Ovary (tissue), 9 donors: ENCODE results near the gene KIAA0825. TPM values are rescaled to one million over a fixed set of nuclear protein-coding genes. Genes with fewer than 3 reads are reported as not detected.

ENCODE experiments used
- DNase-seq, 5 donors: peaks; one replicate each; pipeline ENCODE4 v3.0.0-alpha.2; 2019 to 2020
- H3K27ac ChIP-seq, 2 donors: fragments of 200-600 bp; one replicate each; pipeline versions ENCODE4 v1.5.1 to v1.8.0; 2019 to 2022
- H3K27me3 ChIP-seq: fragments of 200-600 bp; one replicate; pipeline ENCODE4 v1.8.0; 2022
- H3K36me3 ChIP-seq: fragments of 200-600 bp; sonication (generic); one replicate; pipeline ENCODE4 v1.5.1; 2019
- H3K4me1 ChIP-seq: one replicate; pipeline ENCODE4 v1.8.1; 2013; ENCODE audit warnings: mild to moderate bottlenecking, moderate library complexity; ENCODE audit not compliant: insufficient read depth
- H3K4me3 ChIP-seq: fragments of 200-600 bp; sonication (generic); one replicate; pipeline ENCODE4 v1.5.1; 2017
- H3K9me3 ChIP-seq, 2 donors: fragments of 200-600 bp in 1 of 2; sonication (generic) in 1 of 2; one replicate each; pipeline versions ENCODE4 v1.5.1 to v1.8.1; 2013 to 2019; ENCODE audit warnings: mild to moderate bottlenecking in 1 of 2, moderate library complexity in 1 of 2
- EP300 ChIP-seq: sonication (generic); formaldehyde crosslinking; IDR thresholded peaks from one replicate; pipeline ENCODE4 v1.6.1; 2017; ENCODE audit warnings: antibody characterized with exemption
- POLR2A ChIP-seq: fragments of 450-650 bp; IDR thresholded peaks from one replicate; pipeline ENCODE4 v1.6.1; 2017; ENCODE audit warnings: antibody characterized with exemption, mild to moderate bottlenecking, moderate library complexity
- WGBS, 3 donors: extraction: QIAGEN DNeasy Blood & Tissue Kit in 1 of 3; methylation state at CpG; one replicate each; pipeline versions ENCODE4 v1.1.5 to v1.1.7; 2013 to 2017; 5-methylcytosine and 5-hydroxymethylcytosine counted together
- intact Hi-C, 4 donors: fragments of 100-400 bp; cut with DNase I; formaldehyde crosslinking; loops; one replicate each; pipeline versions ENCODE4 v1.11.0 to v1.15.1; 2022 to 2023
- polyA plus RNA-seq, 2 donors: library from polyadenylated mRNA; stranded (reverse); fragments of 200-250 nt in 1 of 2; fragments of 350-450 nt in 1 of 2; fragmentation: Illumina TruSeq in 1 of 2; extraction: RNeasy Lipid Tissue Mini Kit (QIAGEN cat#74804) in 1 of 2; gene quantifications; one replicate each; pipeline ENCODE4 v1.2.3, GENCODE V29; 2013 to 2014
- total RNA-seq, 7 donors: library from RNA; depleted of rRNA in 2 of 7; stranded (reverse); fragments of >200 nt in 2 of 7; fragmentation: NEBNext Ultra II Directional in 3 of 7; extraction: Animal tissue kit (Norgen Biotek cat#: 25700) in 3 of 7; gene quantifications; one replicate each; pipeline versions ENCODE4 v1.1.0 to v1.2.4, GENCODE V29; 2016 to 2023
- TF ChIP-seq, protein P1 (sequence below), 3 donors: fragments of 450-650 bp in 2 of 3; fragments of 200-600 bp in 1 of 3; IDR thresholded peaks; one replicate each; pipeline versions ENCODE4 v1.5.1 to v1.8.0; 2016 to 2022; ENCODE audit warnings: antibody characterized with exemption in 3 of 3, mild to moderate bottlenecking in 1 of 3
- donor health status: DM: no; HTN: no; CAD: no; lungs with moderate emphysema.
- donor health status: DM: no; HTN: no; CAD: no.
- donor health status: Bipolar disorder and iron deficiency.
- donor health status: DM: yes; HTN: yes; CAD: no.
- donor health status: DM: no; HTN: no; CAD: no.
- donor health status: DM: yes; HTN: yes; CAD: no.

Gene KIAA0825
- total and polyA plus RNA-seq, 9 donors: 0.70 to 12.4 (median 3.9) TPM

DNA sequence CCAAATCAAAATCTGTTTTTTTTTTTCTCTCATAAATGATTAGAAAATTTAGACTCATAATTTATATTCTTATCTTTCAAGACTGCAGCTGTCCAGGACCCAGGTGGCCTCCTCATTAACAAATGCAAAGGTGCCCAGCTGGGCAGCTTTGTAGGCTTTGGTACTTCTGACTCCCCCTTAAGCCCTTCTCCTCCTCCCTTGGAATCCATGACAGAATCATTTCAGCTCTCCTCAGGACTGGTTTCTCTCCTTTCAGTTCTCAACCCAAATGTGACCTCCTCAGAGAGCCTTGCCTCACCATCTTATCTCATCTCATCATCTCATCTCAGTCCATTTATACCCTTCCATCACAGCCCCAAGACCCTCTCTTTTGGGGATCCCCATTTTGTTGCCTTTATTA, 221.7 kb downstream of the KIAA0825 start:
- no peaks in the 10 kb centered on the region for H3K36me3 ChIP-seq
- TF ChIP-seq, protein P1, sequence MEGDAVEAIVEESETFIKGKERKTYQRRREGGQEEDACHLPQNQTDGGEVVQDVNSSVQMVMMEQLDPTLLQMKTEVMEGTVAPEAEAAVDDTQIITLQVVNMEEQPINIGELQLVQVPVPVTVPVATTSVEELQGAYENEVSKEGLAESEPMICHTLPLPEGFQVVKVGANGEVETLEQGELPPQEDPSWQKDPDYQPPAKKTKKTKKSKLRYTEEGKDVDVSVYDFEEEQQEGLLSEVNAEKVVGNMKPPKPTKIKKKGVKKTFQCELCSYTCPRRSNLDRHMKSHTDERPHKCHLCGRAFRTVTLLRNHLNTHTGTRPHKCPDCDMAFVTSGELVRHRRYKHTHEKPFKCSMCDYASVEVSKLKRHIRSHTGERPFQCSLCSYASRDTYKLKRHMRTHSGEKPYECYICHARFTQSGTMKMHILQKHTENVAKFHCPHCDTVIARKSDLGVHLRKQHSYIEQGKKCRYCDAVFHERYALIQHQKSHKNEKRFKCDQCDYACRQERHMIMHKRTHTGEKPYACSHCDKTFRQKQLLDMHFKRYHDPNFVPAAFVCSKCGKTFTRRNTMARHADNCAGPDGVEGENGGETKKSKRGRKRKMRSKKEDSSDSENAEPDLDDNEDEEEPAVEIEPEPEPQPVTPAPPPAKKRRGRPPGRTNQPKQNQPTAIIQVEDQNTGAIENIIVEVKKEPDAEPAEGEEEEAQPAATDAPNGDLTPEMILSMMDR (IDR thresholded peaks at IDR 0.05): no peak
- TF ChIP-seq POLR2A: no peak
- no peak for TF ChIP-seq EP300
- H3K4me3 ChIP-seq: no peak overlapping the region
- intact Hi-C loops: no loop called here
- no peaks in the 10 kb centered on the region for H3K4me1 ChIP-seq
- no peak overlapping the region for H3K27ac ChIP-seq
- H3K9me3 ChIP-seq: no peaks in the 10 kb centered on the region
- no peak for DNase-seq
- H3K27me3 ChIP-seq: no peaks in the 10 kb centered on the region

DNA sequence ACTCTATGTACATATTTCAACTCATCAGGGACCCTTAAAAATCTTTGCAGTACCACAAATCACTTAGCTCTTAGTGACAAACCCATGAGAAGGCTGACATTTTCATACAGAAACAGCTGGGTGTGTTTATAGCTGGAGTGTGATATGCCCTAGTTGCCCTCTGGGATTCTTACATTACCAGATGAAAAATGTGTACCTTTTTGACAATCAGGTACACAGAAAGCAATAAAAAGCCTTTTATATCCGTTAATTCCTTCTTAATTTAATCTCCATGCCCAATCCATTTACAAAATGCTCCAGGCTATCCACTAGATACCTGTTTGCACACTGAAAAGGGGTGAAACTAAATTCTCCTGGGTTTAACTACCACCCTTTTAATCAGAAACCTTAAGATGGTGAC, 222.9 kb downstream of the KIAA0825 start:
- WGBS, 3 donors: 86 to 95% (median 92%) methylated on average over 1 of the region's 1 CpG
- Histone ChIP-seq H3K4me1 (no peaks in the 10 kb centered on the region), H3K27me3 (no peaks in the 10 kb centered on the region), H3K36me3 (no peaks in the 10 kb centered on the region), H3K9me3 (no peaks in the 10 kb centered on the region), H3K4me3 (no peak overlapping the region), H3K27ac (no peak overlapping the region)
- no peak for DNase-seq
- TF ChIP-seq, protein P1 (IDR thresholded peaks at IDR 0.05): no peak
- no peak for TF ChIP-seq EP300
- no peak for TF ChIP-seq POLR2A
- intact Hi-C loops: no loop called here

DNA sequence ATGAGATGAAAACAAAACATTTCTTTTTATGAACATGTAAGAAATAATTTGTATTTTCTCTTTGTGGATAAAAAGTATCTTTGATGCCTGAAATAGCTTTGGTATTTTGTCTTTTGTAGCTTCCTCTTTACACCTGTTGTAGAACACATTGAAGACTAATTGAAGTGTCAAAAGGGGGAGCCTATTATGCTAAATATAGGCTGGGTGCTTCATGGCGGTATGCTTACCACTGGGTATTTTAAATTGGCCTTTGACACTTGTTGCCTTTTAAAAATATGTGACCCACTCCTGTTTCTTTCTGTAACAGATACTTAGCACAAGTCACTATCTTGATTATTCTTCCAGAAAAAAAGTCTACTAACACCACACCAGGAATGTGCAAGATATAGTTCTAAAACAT, 226.4 kb downstream of the KIAA0825 start:
- Histone ChIP-seq H3K36me3 (no peaks in the 10 kb centered on the region), H3K27me3 (no peaks in the 10 kb centered on the region), H3K27ac (no peak overlapping the region), H3K9me3 (no peaks in the 10 kb centered on the region), H3K4me3 (no peak overlapping the region), H3K4me1 (no peaks in the 10 kb centered on the region)
- no peak for DNase-seq
- whole genome bisulfite sequencing, 3 donors: 95 to 97% (median 95%) methylated on average over 1 of the region's 1 CpG
- intact Hi-C loops: no loop called here
- no peak for TF ChIP-seq POLR2A
- TF ChIP-seq EP300: no peak
- TF ChIP-seq, protein P1 (IDR thresholded peaks at IDR 0.05): no peak

DNA sequence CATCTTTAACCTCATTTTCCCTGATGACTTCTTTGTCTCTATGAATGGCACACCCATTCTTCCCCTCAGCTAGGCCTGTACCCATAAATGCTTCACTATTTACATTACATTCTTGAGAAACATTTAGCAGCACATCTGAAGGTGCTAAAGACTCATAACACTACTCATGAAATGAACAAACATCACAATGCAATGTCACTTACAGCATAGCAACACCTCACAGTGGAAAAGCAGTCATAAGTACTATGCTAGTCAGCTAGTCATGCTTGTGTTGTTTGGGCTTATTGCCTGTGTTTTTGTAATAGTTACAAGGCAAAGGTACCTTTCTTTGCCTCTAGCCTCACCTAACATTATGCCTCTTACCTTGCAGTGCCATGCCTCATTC, 228.9 kb downstream of the KIAA0825 start:
- no peak for DNase-seq
- Histone ChIP-seq H3K27me3 (no peaks in the 10 kb centered on the region), H3K27ac (no peak overlapping the region), H3K9me3 (no peaks in the 10 kb centered on the region), H3K4me3 (no peak overlapping the region), H3K4me1 (peaks cover 1% of the 10 kb centered on the region), H3K36me3 (no peaks in the 10 kb centered on the region)
- TF ChIP-seq, protein P1 (IDR thresholded peaks at IDR 0.05): no peak
- TF ChIP-seq EP300 (no peak), POLR2A (no peak)
- intact Hi-C loops: no loop called here
